GM21390 (cell line): ENCODE data around the gene ALG12.
A peak's percentile ranks its signal among the peaks of the same experiment; 100 is the strongest.

Experiments
- ATAC-seq: cut with Tn5 transposase; IDR thresholded peaks from one replicate; pipeline ENCODE4 v1.9.1; 2021; ENCODE audit not compliant: unreplicated experiment

The ALG12 gene

DNA sequence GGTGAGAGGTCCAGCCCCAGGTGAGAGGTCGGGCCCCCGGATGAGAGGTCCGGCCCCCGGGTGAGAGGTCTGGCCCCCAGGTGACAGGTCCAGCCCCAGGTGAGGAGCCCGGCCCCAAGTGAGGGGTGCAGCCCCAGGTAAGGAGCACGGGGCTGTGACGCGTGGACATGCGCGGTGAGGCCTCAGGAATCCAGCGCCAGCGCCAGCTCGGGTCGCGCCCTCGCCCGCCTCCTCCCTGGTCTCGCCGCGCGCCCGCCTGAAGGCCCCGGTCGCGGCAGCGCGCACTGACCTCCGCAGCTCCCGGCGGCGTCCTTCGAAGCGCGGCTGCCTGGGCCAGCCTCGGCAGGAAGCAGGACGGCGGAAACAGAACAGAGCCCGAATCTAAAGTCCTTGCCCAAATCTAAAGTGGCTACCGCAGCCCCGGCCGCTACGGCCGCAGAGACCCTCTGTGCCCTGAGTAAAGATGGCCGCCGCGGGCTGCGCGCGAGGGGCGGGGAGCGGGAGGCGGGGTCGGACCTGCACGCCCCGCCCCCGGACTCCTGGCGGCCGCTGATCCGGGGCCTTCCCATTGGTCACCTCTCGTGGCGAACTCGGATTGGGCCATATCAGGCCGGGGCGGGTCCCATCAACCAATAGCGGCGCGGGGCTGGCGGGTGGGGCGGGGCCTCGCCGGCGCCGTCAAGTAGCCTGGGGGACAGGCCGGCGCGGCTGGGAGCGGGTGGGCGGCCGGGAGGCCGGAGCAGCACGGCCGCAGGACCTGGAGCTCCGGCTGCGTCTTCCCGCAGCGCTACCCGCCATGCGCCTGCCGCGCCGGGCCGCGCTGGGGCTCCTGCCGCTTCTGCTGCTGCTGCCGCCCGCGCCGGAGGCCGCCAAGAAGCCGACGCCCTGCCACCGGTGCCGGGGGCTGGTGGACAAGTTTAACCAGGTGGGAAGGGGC, at the start of gene ALG12, which contains the start of gene CRELD2:
Gene ALG12, minus strand, starts transcription at position 465 of the 937 bp plus-strand sequence. CDS start 4,673 bp downstream, outside the sequence.
Gene CRELD2, plus strand, starts transcription at position 661 of the 937 bp plus-strand sequence. Its CDS starts 136 bp downstream, at position 797.
- peak; percentile 73 for ATAC-seq

DNA sequence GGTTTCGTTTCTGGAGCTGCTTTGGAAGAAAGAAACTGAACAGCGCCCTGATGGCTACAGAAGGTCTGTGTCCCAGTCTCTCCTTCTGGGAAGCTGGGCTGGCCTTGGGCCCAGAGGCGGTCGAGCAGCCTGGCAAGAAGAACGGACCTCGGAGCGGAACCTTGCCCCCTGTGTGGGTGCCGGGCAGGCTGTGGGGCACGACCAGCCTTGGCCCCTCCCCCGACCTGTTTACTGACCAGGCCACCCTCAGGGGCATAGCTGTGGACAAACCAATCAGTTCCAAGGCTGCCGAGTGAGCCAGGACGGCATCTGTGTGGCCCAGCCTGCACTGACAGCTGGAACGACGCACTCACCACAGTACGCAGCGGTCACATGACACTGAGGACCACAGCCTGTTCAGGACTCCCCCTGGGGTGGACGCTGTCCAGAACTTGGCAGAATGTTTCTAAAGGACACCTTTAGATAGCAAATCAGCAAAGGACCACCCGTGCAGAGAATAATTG, 49.5 kb upstream of the ALG12 start:
- ATAC-seq, result no peak

DNA sequence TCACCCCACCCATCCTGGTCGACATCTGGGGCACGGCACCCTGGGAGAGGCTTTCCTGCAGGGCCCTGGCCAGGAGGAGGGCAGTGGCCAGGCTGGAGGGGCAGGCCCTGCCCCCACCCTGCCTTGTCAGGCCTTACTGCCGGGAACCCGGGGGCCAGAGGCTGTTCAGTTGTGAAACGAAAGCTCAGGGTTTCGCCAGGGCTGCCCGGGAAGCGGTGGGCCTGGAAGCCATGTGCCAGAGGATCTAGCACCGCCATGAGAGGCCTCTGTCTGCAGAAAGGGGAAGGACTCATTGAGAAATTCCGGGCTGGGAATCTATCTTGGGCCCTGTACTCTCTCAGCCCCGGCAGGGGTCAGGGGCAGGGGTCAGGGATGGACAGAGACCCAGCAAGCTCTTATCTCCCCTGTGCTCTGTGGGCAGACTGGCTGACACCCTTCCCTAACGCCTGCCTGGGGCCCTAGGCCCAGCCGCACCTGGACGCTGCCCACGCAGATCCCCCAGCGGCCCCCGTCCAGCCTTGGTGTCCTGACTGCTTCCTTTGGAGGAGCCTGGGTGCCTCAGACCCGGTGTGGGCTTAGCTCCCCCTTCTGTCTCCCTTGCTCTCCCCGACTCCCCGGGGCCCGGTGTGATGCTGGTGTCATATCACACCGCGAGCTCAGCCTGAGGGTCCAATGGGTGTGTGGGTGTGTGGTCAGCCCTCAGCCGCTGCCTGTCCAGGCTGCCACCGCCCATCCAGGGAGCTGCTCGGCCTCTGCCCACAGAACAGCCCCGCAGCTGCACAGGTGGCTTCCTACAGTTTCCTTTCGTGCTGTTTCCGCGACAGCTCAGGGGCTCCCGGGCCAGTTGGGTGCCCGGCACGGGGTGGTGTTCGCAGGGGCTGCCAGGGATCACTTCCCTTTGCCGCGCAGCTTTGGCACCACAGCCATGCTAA, 48.8 kb upstream of the ALG12 start:
- no peak for ATAC-seq

DNA sequence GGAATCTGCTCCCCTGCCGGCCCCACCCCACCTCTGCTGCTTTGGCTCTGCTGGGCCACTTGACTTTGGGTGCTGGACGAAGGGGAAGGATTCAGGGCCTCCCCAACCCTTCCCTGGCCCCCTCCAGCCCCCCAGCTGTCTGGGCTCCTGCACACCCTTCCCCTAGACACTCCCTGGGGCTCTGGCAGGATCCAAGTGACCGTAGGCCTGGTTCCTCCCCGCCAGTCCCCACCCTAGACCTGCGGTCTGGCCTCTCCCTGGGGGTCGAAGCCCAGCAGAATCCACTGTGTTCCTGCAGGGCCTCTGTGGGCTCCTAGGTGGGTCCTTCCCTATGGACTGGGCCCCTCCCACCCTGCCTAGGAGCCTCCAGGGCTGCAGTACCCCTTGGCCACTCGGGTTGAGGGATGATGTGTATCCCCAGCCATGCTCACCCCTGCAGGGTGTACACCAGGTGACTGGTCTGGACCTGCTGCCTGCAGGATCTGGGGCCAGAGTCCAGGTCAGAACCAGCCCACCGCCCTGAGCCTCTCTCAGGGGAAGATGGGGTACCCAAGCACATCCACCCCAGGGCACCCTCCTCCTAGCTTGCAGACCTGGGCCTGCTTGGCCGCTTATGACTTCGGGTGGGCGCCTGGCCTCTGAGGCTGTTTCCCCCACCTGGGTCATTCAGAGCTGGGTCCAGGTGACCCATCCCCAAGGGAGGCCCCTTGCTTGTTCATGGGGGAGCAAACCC, 48.0 kb upstream of the ALG12 start:
- ATAC-seq, result no peak

DNA sequence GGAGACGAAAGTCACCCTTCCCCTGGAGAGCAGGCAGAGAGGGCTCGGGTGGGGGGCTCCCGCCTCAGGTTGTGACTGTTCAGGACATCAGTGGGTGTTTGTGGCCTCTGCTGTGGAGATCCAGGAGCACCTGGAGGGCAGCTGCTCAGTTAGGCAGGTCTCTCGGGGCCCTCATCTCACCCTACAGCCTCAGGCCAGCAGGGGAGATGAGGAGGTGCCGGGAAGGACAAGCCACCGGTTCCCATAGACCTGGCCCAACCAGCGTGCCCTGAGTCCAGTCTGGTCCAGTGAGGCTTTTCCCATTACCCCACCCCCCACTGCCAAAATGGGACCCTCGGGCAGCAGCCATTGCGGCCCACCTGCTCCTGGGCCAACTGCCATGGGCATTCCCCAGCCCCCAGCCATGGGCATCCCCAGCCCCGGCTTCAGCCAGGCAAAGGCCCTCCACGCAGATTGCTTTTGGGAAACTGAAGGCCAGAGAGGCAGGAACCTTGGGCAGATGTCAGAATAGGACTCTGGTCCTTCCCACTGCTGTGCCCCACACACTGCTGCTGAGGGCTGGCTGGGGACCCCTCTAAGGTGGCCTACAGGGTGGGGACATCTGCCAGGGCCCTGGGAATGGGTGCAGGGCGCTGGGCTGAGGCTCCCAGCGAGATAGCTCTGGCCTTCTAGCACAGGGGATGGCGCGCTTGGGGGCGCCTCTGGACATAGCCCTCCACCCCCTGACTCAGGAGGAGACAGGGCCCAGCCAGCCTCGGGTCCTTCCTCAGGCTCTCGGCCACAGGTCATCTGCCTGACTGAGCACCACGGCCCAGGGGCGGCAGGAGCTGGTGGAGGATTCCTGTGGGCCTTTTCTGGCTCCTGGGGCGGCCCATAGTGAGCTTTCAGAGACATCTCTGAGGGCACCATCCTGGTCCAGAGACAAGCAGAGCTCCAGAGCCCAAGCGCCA, 47.1 kb upstream of the ALG12 start:
- no peak for ATAC-seq

DNA sequence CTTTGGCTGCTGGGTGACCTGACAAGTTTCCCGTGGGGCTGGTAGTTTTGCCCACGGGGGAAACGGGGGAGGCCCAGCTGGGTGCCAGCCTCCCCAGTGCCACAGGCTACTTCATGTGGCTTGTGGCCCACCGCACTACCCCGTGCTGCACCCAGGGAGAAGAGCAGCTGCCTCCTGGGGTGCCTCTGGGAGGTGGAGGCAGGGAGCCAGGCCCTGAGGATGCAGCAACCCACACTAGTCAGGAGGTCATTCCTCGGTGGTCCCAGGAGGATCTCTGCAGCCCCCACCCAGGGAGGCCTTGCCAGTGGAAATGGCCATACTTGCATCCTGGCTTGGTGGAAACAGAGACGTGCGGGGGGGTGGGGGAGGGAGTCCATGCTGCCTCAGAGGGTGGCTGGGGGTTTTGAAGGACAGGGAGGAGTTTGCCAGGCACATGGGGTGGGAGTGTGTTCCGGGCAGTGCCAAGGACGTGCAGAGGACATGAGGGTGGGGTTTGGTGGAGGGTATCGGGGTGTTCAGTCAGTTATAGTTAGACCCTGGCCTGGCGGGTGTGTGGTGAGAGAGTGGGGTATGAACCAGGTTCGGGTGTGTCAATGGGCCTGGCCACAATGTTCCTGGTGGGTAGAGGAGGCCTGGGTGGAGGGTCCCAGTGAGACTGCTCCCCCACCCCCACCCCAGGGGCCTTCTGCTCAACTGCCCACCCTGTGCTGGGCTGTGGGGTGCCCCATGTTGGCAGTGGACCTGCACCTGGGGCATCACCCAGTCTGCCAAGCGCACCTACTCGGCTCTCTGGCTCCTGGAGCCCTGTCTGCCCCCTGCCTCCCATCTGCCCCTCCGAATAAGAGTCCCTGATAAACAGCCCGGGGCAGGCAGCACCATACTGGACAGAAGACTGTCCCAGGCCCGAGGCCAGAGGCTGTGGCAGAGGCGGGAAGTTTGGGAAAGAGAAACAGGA, 46.2 kb upstream of the ALG12 start:
- ATAC-seq, result no peak

DNA sequence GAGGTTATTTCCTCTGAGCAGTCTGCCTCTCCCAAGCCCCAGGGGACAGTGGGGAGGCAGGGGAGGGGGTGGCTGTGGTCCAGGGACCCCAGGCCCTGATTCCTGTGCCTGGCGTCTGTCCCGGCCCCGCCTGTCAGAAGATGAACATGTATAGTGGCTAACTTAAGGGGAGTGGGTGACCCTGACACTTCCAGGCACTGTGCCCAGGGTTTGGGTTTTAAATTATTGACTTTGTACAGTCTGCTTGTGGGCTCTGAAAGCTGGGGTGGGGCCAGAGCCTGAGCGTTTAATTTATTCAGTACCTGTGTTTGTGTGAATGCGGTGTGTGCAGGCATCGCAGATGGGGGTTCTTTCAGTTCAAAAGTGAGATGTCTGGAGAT, 45.4 kb upstream of the ALG12 start:
- no peak for ATAC-seq

DNA sequence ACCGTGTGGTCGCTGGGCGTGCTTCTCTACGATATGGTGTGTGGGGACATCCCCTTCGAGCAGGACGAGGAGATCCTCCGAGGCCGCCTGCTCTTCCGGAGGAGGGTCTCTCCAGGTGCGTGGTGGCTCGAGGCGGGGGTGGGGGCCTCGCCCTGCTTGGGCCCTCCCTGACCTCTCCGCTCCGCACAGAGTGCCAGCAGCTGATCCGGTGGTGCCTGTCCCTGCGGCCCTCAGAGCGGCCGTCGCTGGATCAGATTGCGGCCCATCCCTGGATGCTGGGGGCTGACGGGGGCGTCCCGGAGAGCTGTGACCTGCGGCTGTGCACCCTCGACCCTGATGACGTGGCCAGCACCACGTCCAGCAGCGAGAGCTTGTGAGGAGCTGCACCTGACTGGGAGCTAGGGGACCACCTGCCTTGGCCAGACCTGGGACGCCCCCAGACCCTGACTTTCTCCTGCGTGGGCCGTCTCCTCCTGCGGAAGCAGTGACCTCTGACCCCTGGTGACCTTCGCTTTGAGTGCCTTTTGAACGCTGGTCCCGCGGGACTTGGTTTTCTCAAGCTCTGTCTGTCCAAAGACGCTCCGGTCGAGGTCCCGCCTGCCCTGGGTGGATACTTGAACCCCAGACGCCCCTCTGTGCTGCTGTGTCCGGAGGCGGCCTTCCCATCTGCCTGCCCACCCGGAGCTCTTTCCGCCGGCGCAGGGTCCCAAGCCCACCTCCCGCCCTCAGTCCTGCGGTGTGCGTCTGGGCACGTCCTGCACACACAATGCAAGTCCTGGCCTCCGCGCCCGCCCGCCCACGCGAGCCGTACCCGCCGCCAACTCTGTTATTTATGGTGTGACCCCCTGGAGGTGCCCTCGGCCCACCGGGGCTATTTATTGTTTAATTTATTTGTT, 44.8 kb upstream of the ALG12 start:
- ATAC-seq, result no peak

DNA sequence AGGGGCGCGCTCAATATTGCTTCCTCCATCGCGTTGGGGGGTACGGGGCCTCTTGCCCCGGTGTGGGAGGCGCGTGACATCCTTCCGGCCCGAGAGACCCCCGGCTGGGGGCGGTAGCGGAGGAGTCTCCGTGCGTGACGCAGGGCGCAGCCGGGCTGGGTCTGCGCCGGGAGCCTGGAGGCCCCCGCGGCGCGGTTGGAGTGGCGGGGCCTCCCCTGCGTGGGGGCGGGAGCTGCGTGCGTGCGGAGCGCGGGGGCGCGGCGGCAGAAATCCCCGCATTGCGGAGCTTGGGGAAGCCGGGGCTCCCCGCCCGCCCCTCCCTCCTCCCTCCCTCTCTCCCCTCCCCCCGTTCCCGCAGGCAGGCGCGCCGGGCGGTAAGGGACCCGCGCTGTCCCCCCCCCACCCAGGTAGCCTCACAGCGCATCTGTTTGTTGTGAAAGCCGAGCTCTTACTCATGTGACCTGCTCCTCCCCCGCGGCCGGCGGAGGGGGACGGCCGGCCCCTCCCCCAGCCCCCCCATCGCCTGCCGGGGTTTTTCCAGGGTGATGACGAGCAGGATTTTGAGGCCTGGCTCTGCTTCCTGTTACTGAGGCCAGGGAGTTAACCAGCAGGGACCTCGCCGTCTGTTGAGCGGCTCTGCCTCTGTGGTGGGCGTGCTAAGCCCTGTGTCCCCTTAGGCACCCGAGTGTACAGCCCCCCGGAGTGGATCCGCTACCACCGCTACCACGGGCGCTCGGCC, 43.9 kb upstream of the ALG12 start:
- no peak for ATAC-seq

DNA sequence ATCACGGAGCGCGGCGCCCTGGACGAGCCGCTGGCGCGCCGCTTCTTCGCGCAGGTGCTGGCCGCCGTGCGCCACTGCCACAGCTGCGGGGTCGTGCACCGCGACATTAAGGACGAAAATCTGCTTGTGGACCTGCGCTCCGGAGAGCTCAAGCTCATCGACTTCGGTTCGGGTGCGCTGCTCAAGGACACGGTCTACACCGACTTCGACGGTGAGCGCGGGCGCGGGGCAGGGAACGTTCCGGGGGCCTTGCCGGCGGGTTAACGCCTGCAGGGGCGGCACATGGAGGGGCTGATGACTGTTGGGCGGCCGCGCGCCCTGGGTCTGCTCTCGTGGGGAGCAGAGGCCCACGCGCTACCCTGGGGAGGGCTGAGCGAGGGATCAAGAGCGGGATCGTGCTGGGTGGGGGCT, 43.4 kb upstream of the ALG12 start:
- ATAC-seq, result no peak

DNA sequence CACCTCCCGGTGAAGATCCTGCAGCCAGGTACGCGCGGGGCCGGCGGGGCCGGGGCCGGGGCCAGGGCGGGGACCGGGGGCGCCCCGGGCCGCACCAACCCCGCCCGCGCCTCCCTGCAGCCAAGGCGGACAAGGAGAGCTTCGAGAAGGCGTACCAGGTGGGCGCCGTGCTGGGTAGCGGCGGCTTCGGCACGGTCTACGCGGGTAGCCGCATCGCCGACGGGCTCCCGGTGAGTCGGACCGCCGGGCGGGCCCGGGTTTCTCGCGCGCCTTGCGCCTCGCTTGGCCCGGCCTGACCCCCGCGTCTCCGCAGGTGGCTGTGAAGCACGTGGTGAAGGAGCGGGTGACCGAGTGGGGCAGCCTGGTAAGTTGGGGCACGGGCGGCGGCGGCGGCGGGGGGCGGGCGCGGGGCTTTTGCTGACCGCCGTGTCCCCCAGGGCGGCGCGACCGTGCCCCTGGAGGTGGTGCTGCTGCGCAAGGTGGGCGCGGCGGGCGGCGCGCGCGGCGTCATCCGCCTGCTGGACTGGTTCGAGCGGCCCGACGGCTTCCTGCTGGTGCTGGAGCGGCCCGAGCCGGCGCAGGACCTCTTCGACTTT, 42.9 kb upstream of the ALG12 start:
- ATAC-seq, result no peak

DNA sequence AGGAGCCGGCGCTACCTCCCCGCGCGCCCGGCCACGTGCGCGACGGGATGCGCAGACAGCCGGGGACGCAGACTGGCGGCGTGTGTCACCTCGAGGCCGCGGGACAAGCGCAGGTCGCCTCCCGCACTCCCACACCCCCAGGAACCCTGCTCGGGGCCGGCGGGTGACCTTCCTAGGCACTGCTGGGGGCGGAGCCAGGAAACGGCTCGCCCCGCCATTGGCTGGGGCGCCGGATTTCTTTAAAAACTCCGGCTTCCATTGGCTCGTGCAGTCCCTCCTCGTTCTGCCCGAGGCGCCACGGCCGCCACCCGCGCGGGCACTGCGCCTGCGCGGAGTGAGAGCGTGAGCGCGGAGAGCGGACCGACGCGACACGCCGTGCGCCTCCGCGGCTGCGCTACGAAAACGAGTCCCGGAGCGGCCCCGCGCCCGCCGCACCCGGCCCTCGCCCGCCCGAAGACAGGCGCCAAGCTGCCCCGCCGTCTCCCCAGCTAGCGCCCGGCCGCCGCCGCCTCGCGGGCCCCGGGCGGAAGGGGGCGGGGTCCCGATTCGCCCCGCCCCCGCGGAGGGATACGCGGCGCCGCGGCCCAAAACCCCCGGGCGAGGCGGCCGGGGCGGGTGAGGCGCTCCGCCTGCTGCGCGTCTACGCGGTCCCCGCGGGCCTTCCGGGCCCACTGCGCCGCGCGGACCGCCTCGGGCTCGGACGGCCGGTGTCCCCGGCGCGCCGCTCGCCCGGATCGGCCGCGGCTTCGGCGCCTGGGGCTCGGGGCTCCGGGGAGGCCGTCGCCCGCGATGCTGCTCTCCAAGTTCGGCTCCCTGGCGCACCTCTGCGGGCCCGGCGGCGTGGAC, 42.1 kb upstream of the ALG12 start, which contains the start of gene PIM3:
Gene PIM3, plus strand, starts transcription at position 614 of the 846 bp plus-strand sequence. Its CDS starts 176 bp downstream, at position 790.
- peak; percentile 42 for ATAC-seq

DNA sequence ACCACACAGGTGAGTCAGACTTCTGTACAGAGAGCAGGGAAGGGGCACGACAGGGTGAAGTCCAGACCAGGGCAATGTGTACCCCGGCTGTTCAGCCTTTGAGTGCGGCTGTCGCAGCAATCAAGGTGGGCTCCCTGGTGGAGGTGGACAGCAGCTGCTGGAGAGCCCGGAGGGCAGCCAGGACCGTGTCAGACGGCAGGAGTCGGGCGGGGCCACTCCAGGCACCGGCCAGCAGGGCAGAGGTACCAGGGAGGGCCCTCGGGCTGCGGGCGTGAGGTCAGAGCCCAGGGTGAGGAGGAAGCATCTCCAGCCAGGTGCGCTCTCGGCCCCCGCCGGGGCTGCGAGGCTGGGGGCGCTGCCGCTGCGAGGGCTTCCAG, 41.5 kb upstream of the ALG12 start:
- ATAC-seq, result peak; percentile 2

DNA sequence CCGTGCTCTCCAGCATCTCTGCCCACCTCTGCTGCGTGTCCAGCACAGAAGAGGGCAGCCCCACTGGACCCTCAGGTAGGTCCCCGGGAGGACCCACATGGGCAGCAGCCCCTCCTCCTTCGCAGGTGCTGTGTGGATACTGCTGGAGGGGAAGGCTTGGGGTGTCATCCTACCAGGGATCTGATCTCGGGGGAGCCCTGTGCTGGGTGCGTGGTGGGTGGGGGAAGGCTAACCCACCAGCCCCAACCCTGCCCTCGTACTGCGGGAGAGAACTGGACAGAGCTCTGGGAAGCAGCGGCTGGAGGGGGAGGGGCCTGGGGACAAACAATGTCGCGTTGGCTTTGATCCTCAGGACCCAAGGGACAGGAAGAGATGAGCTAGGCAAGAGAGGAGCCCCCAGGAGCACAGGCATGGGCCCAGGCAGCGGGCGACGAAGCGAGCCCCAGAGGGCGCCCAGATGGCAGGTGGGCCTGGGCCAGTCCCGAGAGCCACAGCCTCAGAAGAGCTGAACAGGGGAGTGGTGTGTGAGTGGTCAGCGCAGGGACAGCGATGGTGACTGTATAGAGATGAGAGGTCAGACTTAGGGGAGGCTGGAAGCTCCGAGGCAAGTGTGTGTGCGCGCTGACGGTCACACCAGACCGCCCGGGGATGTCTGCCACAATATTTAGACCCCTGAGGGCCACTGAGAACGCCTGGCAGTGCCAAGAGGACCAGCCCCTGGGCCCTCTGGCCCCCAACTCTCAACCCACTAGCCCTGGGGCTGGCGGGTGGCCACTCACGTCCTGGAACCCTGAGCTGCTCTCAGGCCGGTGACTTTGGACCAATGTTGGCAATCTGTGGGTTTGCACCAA, 40.9 kb upstream of the ALG12 start:
- no peak for ATAC-seq
